ENCODE data around the gene FEZ2. TPM values are rescaled to one million over a fixed set of nuclear protein-coding genes. Genes with fewer than 3 reads are reported as not detected.

The FEZ2 gene
- total RNA-seq: 10 to 100 TPM; 40.0 to 73.4 (median 47.5) TPM

- intact Hi-C loops (cut with DNase I; ENCODE audit: low total_unique reads) (no loop called here), in situ Hi-C loops (cut with MboI; ENCODE audit: low pct_ligation_motif_present in 1 of 4, low pct_unique_long_range_greater_than_20kb in 1 of 4, low sequenced_read_pairs in 3 of 4) (no loop called here)
- Histone ChIP-seq H3K9me3 (no peaks in the 10 kb centered on the region), H3K4me3 (peak within 1 kb of the TSS; percentile 94 to 99 (median 98)), H3K27ac (peak within 1 kb of the TSS; percentile 98 to 100 (median 99)), H3K36me3 (no peaks in the 10 kb centered on the region), H3K4me1 (peaks cover 16 to 41% (median 28%) of the 10 kb centered on the region in 4 donors), H3K27me3 (no peaks in the 10 kb centered on the region)
- peak; percentile 81 for DNase-seq
- no peak for TF ChIP-seq EP300 (IDR thresholded peaks at IDR 0.05; ENCODE audit: low read depth)
- peak; percentile 8 to 52 (median 49) for TF ChIP-seq POLR2AphosphoS5 (IDR thresholded peaks at IDR 0.05)
- peak; percentile 51 for TF ChIP-seq POLR2A (IDR thresholded peaks at IDR 0.05)
- 0% methylated on average over 25 of the region's 81 CpGs; no CpG with 5 or more reads in 1 of the 2 donors for WGBS, 2 donors (ENCODE audit: low coverage in 1 of 2)
These were observed at the start of gene FEZ2 for GRCh38 chr2:36597532-36598377. Gene FEZ2 (minus strand): TSS chr2:36598168. CDS start chr2:36598142, 26 bp downstream.

GRCh38 chr2:36634981-36635597 lies 37.1 kb upstream of the FEZ2 start:
- TF ChIP-seq POLR2A (IDR thresholded peaks at IDR 0.05): no peak
- no peak for TF ChIP-seq POLR2AphosphoS5 (IDR thresholded peaks at IDR 0.05)
- TF ChIP-seq CTCF (IDR thresholded peaks at IDR 0.05): no peak
- TF ChIP-seq EP300 (IDR thresholded peaks at IDR 0.05; ENCODE audit: low read depth): no peak
- Histone ChIP-seq H3K4me3 (no peak overlapping the region), H3K27ac (peak overlapping the region in 1 of 4 donors; percentile 2), H3K36me3 (no peaks in the 10 kb centered on the region), H3K4me1 (no peaks in the 10 kb centered on the region), H3K9me3 (no peaks in the 10 kb centered on the region), H3K27me3 (no peaks in the 10 kb centered on the region)
- no peak for DNase-seq
- intact Hi-C loops (cut with DNase I; ENCODE audit: low total_unique reads) (no loop called here), in situ Hi-C loops (cut with MboI; ENCODE audit: low pct_ligation_motif_present in 1 of 4, low pct_unique_long_range_greater_than_20kb in 1 of 4, low sequenced_read_pairs in 3 of 4) (no loop called here)
- 38 to 75% methylated on average over 1 to 3 of the region's 3 CpGs for WGBS, 2 donors (ENCODE audit: low coverage in 1 of 2)

- no peak overlapping the region for H3K27ac ChIP-seq
- TF ChIP-seq POLR2A (IDR thresholded peaks at IDR 0.05) (no peak), EP300 (IDR thresholded peaks at IDR 0.05; ENCODE audit: low read depth) (no peak), POLR2AphosphoS5 (IDR thresholded peaks at IDR 0.05) (no peak), CTCF (IDR thresholded peaks at IDR 0.05) (no peak)
- no peak overlapping the region for H3K4me3 ChIP-seq
- intact Hi-C loops (cut with DNase I; ENCODE audit: low total_unique reads): no loop called here
- DNase-seq: no peak
- no peaks in the 10 kb centered on the region for H3K9me3 ChIP-seq
- no peaks in the 10 kb centered on the region for H3K27me3 ChIP-seq
- in situ Hi-C loops (cut with MboI; ENCODE audit: low pct_ligation_motif_present in 1 of 4, low pct_unique_long_range_greater_than_20kb in 1 of 4, low sequenced_read_pairs in 3 of 4): no loop called here
- H3K4me1 ChIP-seq: no peaks in the 10 kb centered on the region
- 71 to 84% methylated on average over 2 of the region's 2 CpGs for WGBS, 2 donors (ENCODE audit: low coverage in 1 of 2)
- H3K36me3 ChIP-seq: no peaks in the 10 kb centered on the region
These were observed 35.6 kb upstream of the FEZ2 start for GRCh38 chr2:36633470-36634092.

- in situ Hi-C loops (cut with MboI; ENCODE audit: low pct_ligation_motif_present in 1 of 4, low pct_unique_long_range_greater_than_20kb in 1 of 4, low sequenced_read_pairs in 3 of 4) (no loop called here), intact Hi-C loops (cut with DNase I; ENCODE audit: low total_unique reads) (no loop called here)
- H3K9me3 ChIP-seq: peaks cover 4 to 7% of the 10 kb centered on the region in 2 donors
- no peak for DNase-seq
- H3K27me3 ChIP-seq: peaks cover 3% of the 10 kb centered on the region
- no peaks in the 10 kb centered on the region for H3K4me1 ChIP-seq
- 90 to 98% methylated on average over 3 of the region's 3 CpGs for WGBS, 2 donors (ENCODE audit: low coverage in 1 of 2)
- no peak overlapping the region for H3K27ac ChIP-seq
- TF ChIP-seq POLR2AphosphoS5 (IDR thresholded peaks at IDR 0.05): no peak
- TF ChIP-seq CTCF (IDR thresholded peaks at IDR 0.05): no peak
- no peak for TF ChIP-seq POLR2A (IDR thresholded peaks at IDR 0.05)
- TF ChIP-seq EP300 (IDR thresholded peaks at IDR 0.05; ENCODE audit: low read depth): no peak
- no peaks in the 10 kb centered on the region for H3K36me3 ChIP-seq
- H3K4me3 ChIP-seq: no peak overlapping the region
These were observed 28.8 kb upstream of the FEZ2 start for GRCh38 chr2:36626756-36627155.

Data from transverse colon (tissue), 4 donors.